K562 (cell line): Measurements from ENCODE around the gene ZKSCAN3. TPM values are rescaled to one million over a fixed set of nuclear protein-coding genes. Genes with fewer than 3 reads are reported as not detected.

Experiments
- ATAC-seq: fragments of 200-7000 bp; cut with Tn5 transposase; 3 replicates; pipeline ENCODE4 v1.9.1; 2020; ENCODE audit warnings: moderate library complexity
- BruUV-seq: library from RNA; stranded (reverse); fragments of 400-500 nt; replicated peaks from 2 replicates; lab custom pipeline; 2021; lab: Mats Ljungman, UMichigan
- CTCF ChIA-PET: fragments of 300-600 bp; formaldehyde crosslinking; extraction: SDS; loops from one replicate; lab custom pipeline; 2021; ENCODE audit warnings: low intra/inter-chr PET ratio; lab: Yijun Ruan, JAX
- POLR2A ChIA-PET: fragments of 300-600, 350-650 bp; sonication (Branson Sonifier 250); formaldehyde crosslinking; extraction: SDS; loops from one replicate; lab custom pipeline; 2021; ENCODE audit warnings: antibody characterized with exemption, inconsistent platforms; lab: Yijun Ruan, JAX
- DNase-seq, 4 experiments: peaks; one replicate each; pipeline versions ENCODE4 v3.0.0 to v3.0.0-alpha.2; 2011 to 2018; ENCODE audit warnings: low spot score in 3 of 4, mixed read lengths in 3 of 4; ENCODE audit errors: extremely low read depth in 1 of 4
- FAIRE-seq: peaks from 2 replicates; lab custom pipeline; 2011; peaks lifted over from hg19 to GRCh38; lab: Jason Lieb, UNC
- H2AFZ ChIP-seq: 2 replicates; pipeline ENCODE4 v1.6.0; 2011; ENCODE audit warnings: low read depth, low read length, control low read depth, inconsistent platforms
- H3K27ac ChIP-seq: fragments of 200-600 bp; 3 replicates; pipeline ENCODE4 v1.8.0; 2011; ENCODE audit warnings: low read depth, mild to moderate bottlenecking, control low read depth, inconsistent platforms, low read length, moderate library complexity, mixed read lengths; ENCODE audit errors: extremely low read depth
- H3K27me3 ChIP-seq, 2 experiments: fragments of 300-600 bp in 1 of 2; 2 replicates in 1 of 2; 3 replicates in 1 of 2; pipeline versions ENCODE4 v1.6.0 to v1.8.0; 2011; ENCODE audit warnings: inconsistent platforms in 2 of 2, low read length in 2 of 2, mild to moderate bottlenecking in 1 of 2, mixed read lengths in 1 of 2, moderate library complexity in 1 of 2; ENCODE audit not compliant: control insufficient read depth in 2 of 2, insufficient read depth in 2 of 2
- H3K36me3 ChIP-seq: fragments of 300-600 bp; 3 replicates; pipeline ENCODE4 v1.8.0; 2011; ENCODE audit warnings: mild to moderate bottlenecking, low read length, inconsistent platforms; ENCODE audit not compliant: control insufficient read depth, insufficient read depth
- H3K4me1 ChIP-seq, 2 experiments: fragments of 200-600 bp in 1 of 2; replicated peaks in 1 of 2; 2 replicates in 1 of 2; 3 replicates in 1 of 2; pipeline versions ENCODE4 v1.5.1 to v1.8.0; 2011; ENCODE audit warnings: inconsistent platforms in 2 of 2, low read length in 2 of 2, mild to moderate bottlenecking in 1 of 2, mixed read lengths in 1 of 2, moderate library complexity in 1 of 2; ENCODE audit not compliant: control insufficient read depth in 2 of 2, insufficient read depth in 2 of 2
- H3K4me2 ChIP-seq: 2 replicates; pipeline ENCODE4 v1.6.1; 2011; ENCODE audit warnings: low read length, control low read depth, inconsistent platforms, mixed read lengths; ENCODE audit not compliant: insufficient read depth
- H3K4me3 ChIP-seq: fragments of 200-600 bp; sonication (generic), shearing (Covaris generic); 2 replicates; pipeline ENCODE4 v1.5.1; 2016; ENCODE audit warnings: control low read depth, inconsistent platforms
- H3K79me2 ChIP-seq: fragments of 200-600 bp; 3 replicates; pipeline ENCODE4 v1.8.0; 2011; ENCODE audit warnings: low read length, inconsistent platforms; ENCODE audit not compliant: control insufficient read depth, insufficient read depth
- H3K9ac ChIP-seq, 2 experiments: 2 replicates each; pipeline versions ENCODE4 v1.6.0 to v1.6.1; 2011; ENCODE audit warnings: low read depth in 2 of 2, low read length in 2 of 2, control low read depth in 1 of 2, inconsistent platforms in 1 of 2, mild to moderate bottlenecking in 1 of 2, mixed read lengths in 1 of 2; ENCODE audit not compliant: insufficient read depth in 1 of 2
- H3K9me1 ChIP-seq: one replicate; pipeline ENCODE4 v1.6.0; 2011; ENCODE audit warnings: inconsistent platforms, mild to moderate bottlenecking, low read length, moderate library complexity; ENCODE audit not compliant: control insufficient read depth, insufficient read depth
- H3K9me3 ChIP-seq: replicated peaks from 2 replicates; pipeline ENCODE4 v1.5.1; 2011; ENCODE audit warnings: low read depth, low read length, inconsistent platforms; ENCODE audit not compliant: control insufficient read depth, insufficient read depth
- H4K20me1 ChIP-seq: replicated peaks from 2 replicates; pipeline ENCODE4 v1.6.1; 2011; ENCODE audit warnings: low read length, inconsistent platforms, mixed read lengths; ENCODE audit not compliant: control insufficient read depth, insufficient read depth
- EHMT2 ChIP-seq: fragments of 450-650 bp; IDR thresholded peaks from 2 replicates; pipeline ENCODE4 v1.6.1; 2018; ENCODE audit warnings: antibody characterized with exemption
- GATAD2B ChIP-seq: fragments of 450-650 bp; IDR thresholded peaks from 2 replicates; pipeline ENCODE4 v1.6.1; 2017; ENCODE audit warnings: mild to moderate bottlenecking, borderline replicate concordance
- NFRKB ChIP-seq: fragments of 450-650 bp; IDR thresholded peaks from 2 replicates; pipeline ENCODE4 v1.6.1; 2016; ENCODE audit warnings: low read depth
- SIX5 ChIP-seq, 2 experiments: IDR thresholded peaks; 2 replicates each; pipeline ENCODE4 v1.6.1; 2011; ENCODE audit warnings: low read length in 2 of 2, borderline replicate concordance in 1 of 2, low read depth in 1 of 2, mild to moderate bottlenecking in 1 of 2, moderate library complexity in 1 of 2; ENCODE audit not compliant: insufficient read depth in 1 of 2
- SMAD4 ChIP-seq: fragments of 250-450 bp; sonication (Bioruptor Pico); conservative IDR thresholded peaks from 2 replicates; pipeline ENCODE4 v1.8.0; 2021; ENCODE audit warnings: inconsistent platforms, mild to moderate bottlenecking, moderate library complexity
- WGBS: fragments of 100-300 bp; shearing (Covaris generic); methylation state at CpG from one replicate; pipeline ENCODE4 v1.1.6; 2016; ENCODE audit warnings: low coverage, mixed read lengths; ENCODE audit not compliant: insufficient coverage; ENCODE audit errors: missing lambda C conversion rate; 5-methylcytosine and 5-hydroxymethylcytosine counted together
- in situ Hi-C: fragments of 300-500 bp; cut with MboI; formaldehyde crosslinking; loops from 4 replicates; pipeline ENCODE4 v1.15.0; 2018; ENCODE audit warnings: inconsistent platforms, mixed read lengths
- intact Hi-C: fragments of 100-400 bp; cut with micrococcal nuclease; formaldehyde crosslinking; loops from 2 replicates; pipeline ENCODE4 v1.14.2; 2022
- polyA plus RNA-seq, 8 experiments: library from polyadenylated mRNA; depleted of rRNA in 4 of 8; stranded (reverse) in 5 of 8; unstranded in 3 of 8; fragments of >200 nt; fragmentation: Nextera tagmentation in 2 of 8; fragmentation: Illumina TruSeq in 1 of 8; extraction: Ambion mirVana in 2 of 8; extraction: Trizol in 1 of 8; gene quantifications; 2 replicates each; pipeline versions ENCODE4 v1.2.1 to v1.2.3, GENCODE V29; 2011 to 2014; ENCODE audit warnings: inconsistent platforms in 1 of 8, missing spikeins in 1 of 8
- total RNA-seq, 7 experiments: library from RNA; depleted of rRNA in 6 of 7; stranded (reverse); fragments of >200 nt in 6 of 7; fragmentation: Illumina TruSeq in 2 of 7; extraction: Trizol in 2 of 7; gene quantifications; 2 replicates each; pipeline versions ENCODE4 v1.2.1 to v1.2.3, GENCODE V29; 2011 to 2021; ENCODE audit warnings: low replicate concordance in 1 of 7
- TF ChIP-seq, protein P1 (sequence below): fragments of 450-650 bp; formaldehyde crosslinking; conservative IDR thresholded peaks from 2 replicates; pipeline ENCODE4 v1.4.0; 2022; ENCODE audit warnings: mild to moderate bottlenecking, missing genetic modification characterization
- TF ChIP-seq, protein P2 (sequence below): fragments of 450-650 bp; IDR thresholded peaks from 2 replicates; pipeline ENCODE4 v1.6.1; 2016; ENCODE audit warnings: mild to moderate bottlenecking, moderate library complexity
- TF ChIP-seq, protein P3 (sequence below): fragments of 450-650 bp; IDR thresholded peaks from 2 replicates; pipeline ENCODE4 v1.6.1; 2016

The ZKSCAN3 gene
- total and polyA plus RNA-seq, 9 of the 15 experiments (the other 6 are each of a cell fraction or from before 2014, with no cell fraction given): 3.0 to 12.4 (median 10.2) TPM

DNA sequence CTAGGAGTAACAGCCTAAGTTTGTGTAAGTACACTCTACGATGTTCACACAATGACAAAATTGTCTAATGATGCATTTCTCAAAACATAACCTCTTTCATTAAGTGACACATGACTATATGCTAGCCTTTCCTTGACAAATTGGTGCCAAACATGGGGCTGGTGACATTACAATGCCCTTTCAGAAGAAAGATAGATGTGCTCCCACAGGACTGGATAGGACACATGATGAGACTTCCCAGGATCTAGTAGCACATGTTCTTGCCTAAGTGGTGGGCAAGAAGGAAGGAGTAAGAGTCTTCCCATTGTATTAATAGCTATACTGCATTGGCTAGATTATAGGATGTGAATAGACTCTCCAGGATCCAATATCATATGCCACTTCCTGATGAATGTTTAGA, 21.5 kb downstream of the ZKSCAN3 start:
- ChIA-PET CTCF (no interaction called here), POLR2A (interaction anchor here (0.8 to 2.4 kb wide), 5 partner anchors 8 to 478 kb away, joined by 3 to 13 read pairs (median 5); a partner anchor contains a TSS)
- no peak for FAIRE-seq
- Histone ChIP-seq H3K9ac (no peak overlapping the region), H3K36me3 (peaks cover 20% of the 10 kb centered on the region; the same call in 2 of the 3 replicates), H3K9me1 (no peaks in the 10 kb centered on the region), H3K79me2 (no peaks in the 10 kb centered on the region), H4K20me1 (no peaks in the 10 kb centered on the region), H3K4me2 (no peak overlapping the region), H3K27ac (no peak overlapping the region), H3K4me3 (no peak overlapping the region), H2AFZ (no peak overlapping the region), H3K4me1 (peaks cover 3 to 14% of the 10 kb centered on the region in 2 experiments; a peak in 3 of 5 replicates), H3K27me3 (no peaks in the 10 kb centered on the region), H3K9me3 (no peaks in the 10 kb centered on the region)
- intact Hi-C loops (no loop called here), in situ Hi-C loops (no loop called here)
- WGBS: 94% methylated on average over 1 of the region's 1 CpG
- DNase-seq: no peak
- BruUV-seq: no TSS peak
- peak; percentile 27; the same call in 2 of the 3 replicates for ATAC-seq
- no peak for TF ChIP-seq SMAD4 (CRISPR knock-in tag)
- no peak for TF ChIP-seq EHMT2
- TF ChIP-seq SIX5 (IDR thresholded peaks at IDR 0.05; ENCODE audit: borderline replicate concordance in 1 of 2, insufficient read depth in 1 of 2, low read depth in 1 of 2, low read length in 2 of 2): no peak
- no peak for TF ChIP-seq NFRKB
- TF ChIP-seq, protein P1, sequence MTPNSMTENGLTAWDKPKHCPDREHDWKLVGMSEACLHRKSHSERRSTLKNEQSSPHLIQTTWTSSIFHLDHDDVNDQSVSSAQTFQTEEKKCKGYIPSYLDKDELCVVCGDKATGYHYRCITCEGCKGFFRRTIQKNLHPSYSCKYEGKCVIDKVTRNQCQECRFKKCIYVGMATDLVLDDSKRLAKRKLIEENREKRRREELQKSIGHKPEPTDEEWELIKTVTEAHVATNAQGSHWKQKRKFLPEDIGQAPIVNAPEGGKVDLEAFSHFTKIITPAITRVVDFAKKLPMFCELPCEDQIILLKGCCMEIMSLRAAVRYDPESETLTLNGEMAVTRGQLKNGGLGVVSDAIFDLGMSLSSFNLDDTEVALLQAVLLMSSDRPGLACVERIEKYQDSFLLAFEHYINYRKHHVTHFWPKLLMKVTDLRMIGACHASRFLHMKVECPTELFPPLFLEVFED (CRISPR knock-in tag): no peak
- TF ChIP-seq, protein P2, sequence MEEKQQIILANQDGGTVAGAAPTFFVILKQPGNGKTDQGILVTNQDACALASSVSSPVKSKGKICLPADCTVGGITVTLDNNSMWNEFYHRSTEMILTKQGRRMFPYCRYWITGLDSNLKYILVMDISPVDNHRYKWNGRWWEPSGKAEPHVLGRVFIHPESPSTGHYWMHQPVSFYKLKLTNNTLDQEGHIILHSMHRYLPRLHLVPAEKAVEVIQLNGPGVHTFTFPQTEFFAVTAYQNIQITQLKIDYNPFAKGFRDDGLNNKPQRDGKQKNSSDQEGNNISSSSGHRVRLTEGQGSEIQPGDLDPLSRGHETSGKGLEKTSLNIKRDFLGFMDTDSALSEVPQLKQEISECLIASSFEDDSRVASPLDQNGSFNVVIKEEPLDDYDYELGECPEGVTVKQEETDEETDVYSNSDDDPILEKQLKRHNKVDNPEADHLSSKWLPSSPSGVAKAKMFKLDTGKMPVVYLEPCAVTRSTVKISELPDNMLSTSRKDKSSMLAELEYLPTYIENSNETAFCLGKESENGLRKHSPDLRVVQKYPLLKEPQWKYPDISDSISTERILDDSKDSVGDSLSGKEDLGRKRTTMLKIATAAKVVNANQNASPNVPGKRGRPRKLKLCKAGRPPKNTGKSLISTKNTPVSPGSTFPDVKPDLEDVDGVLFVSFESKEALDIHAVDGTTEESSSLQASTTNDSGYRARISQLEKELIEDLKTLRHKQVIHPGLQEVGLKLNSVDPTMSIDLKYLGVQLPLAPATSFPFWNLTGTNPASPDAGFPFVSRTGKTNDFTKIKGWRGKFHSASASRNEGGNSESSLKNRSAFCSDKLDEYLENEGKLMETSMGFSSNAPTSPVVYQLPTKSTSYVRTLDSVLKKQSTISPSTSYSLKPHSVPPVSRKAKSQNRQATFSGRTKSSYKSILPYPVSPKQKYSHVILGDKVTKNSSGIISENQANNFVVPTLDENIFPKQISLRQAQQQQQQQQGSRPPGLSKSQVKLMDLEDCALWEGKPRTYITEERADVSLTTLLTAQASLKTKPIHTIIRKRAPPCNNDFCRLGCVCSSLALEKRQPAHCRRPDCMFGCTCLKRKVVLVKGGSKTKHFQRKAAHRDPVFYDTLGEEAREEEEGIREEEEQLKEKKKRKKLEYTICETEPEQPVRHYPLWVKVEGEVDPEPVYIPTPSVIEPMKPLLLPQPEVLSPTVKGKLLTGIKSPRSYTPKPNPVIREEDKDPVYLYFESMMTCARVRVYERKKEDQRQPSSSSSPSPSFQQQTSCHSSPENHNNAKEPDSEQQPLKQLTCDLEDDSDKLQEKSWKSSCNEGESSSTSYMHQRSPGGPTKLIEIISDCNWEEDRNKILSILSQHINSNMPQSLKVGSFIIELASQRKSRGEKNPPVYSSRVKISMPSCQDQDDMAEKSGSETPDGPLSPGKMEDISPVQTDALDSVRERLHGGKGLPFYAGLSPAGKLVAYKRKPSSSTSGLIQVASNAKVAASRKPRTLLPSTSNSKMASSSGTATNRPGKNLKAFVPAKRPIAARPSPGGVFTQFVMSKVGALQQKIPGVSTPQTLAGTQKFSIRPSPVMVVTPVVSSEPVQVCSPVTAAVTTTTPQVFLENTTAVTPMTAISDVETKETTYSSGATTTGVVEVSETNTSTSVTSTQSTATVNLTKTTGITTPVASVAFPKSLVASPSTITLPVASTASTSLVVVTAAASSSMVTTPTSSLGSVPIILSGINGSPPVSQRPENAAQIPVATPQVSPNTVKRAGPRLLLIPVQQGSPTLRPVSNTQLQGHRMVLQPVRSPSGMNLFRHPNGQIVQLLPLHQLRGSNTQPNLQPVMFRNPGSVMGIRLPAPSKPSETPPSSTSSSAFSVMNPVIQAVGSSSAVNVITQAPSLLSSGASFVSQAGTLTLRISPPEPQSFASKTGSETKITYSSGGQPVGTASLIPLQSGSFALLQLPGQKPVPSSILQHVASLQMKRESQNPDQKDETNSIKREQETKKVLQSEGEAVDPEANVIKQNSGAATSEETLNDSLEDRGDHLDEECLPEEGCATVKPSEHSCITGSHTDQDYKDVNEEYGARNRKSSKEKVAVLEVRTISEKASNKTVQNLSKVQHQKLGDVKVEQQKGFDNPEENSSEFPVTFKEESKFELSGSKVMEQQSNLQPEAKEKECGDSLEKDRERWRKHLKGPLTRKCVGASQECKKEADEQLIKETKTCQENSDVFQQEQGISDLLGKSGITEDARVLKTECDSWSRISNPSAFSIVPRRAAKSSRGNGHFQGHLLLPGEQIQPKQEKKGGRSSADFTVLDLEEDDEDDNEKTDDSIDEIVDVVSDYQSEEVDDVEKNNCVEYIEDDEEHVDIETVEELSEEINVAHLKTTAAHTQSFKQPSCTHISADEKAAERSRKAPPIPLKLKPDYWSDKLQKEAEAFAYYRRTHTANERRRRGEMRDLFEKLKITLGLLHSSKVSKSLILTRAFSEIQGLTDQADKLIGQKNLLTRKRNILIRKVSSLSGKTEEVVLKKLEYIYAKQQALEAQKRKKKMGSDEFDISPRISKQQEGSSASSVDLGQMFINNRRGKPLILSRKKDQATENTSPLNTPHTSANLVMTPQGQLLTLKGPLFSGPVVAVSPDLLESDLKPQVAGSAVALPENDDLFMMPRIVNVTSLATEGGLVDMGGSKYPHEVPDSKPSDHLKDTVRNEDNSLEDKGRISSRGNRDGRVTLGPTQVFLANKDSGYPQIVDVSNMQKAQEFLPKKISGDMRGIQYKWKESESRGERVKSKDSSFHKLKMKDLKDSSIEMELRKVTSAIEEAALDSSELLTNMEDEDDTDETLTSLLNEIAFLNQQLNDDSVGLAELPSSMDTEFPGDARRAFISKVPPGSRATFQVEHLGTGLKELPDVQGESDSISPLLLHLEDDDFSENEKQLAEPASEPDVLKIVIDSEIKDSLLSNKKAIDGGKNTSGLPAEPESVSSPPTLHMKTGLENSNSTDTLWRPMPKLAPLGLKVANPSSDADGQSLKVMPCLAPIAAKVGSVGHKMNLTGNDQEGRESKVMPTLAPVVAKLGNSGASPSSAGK: no peak
- no peak for TF ChIP-seq GATAD2B
- TF ChIP-seq, protein P3, sequence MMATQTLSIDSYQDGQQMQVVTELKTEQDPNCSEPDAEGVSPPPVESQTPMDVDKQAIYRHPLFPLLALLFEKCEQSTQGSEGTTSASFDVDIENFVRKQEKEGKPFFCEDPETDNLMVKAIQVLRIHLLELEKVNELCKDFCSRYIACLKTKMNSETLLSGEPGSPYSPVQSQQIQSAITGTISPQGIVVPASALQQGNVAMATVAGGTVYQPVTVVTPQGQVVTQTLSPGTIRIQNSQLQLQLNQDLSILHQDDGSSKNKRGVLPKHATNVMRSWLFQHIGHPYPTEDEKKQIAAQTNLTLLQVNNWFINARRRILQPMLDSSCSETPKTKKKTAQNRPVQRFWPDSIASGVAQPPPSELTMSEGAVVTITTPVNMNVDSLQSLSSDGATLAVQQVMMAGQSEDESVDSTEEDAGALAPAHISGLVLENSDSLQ: no peak
